Neural progenitor cell (in vitro differentiated cells): ENCODE data around the gene SCAMP1.

Experiments
- CTCF ChIP-seq: fragments of 200-600 bp; sonication (generic); IDR thresholded peaks from 2 replicates; pipeline ENCODE4 v1.5.1; 2017; ENCODE audit warnings: antibody characterized with exemption, mild to moderate bottlenecking
- EZH2 ChIP-seq: fragments of 200-600 bp; sonication (generic); IDR thresholded peaks from 2 replicates; pipeline ENCODE4 v1.6.1; 2017; ENCODE audit warnings: antibody characterized with exemption, mild to moderate bottlenecking, moderate library complexity

GRCh38 chr5:78355561-78355960 is 4.9 kb upstream of the SCAMP1 start:
- TF ChIP-seq CTCF (no peak), EZH2 (no peak)
